GM08714 (cell line): Measurements from ENCODE around the gene BAIAP2L2.

Source experiments
- H3K4me3 ChIP-seq: fragments of 200-500 bp; sonication (Bioruptor generic); 2 replicates; pipeline ENCODE4 v1.5.1; 2014; ENCODE audit warnings: mild to moderate bottlenecking, low read length, inconsistent platforms
- ZNF274 ChIP-seq: IDR thresholded peaks from 2 replicates; pipeline ENCODE4 v1.6.1; 2012; ENCODE audit warnings: mild to moderate bottlenecking, low read depth, low read length

Gene BAIAP2L2

DNA sequence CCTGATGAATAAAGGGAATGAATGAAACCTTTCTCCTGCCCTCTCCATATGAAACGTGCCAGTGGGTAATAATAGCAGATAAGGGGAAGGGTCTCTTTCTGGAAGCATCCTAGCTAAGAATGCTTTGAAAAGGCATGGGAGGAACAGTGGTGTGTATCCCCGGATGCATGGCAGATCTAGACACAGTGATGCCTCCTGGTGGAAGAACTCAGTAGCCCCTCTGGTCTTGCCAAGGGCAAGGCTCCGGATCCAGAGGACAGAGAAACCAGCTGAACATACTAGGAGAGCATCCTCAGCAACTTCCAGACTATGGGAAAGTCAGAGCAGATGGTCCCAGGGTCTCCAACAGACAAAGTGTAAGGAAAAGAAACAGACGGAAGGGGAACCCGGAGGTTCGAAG, 6.4 kb downstream of the BAIAP2L2 start:
- TF ChIP-seq ZNF274: no peak

DNA sequence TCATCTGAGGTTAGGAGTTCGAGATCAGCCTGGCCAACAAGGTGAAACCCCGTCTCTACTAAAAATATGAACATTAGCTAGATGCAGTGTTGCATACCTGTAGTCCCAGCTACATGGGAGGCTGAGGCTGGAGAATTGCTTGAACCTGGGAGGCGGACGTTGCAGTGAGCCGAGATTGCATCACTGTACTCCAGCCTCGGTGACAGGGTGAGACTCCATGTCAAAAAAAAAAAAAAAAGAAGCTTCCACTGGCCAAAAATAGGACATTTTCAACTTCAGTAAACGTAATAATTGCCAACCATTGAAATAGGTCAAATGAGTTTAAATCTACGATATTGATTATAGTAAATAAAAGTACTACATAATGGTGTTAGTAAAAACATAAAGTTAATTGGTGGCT, 6.8 kb downstream of the BAIAP2L2 start:
- no peak overlapping the region for H3K4me3 ChIP-seq
- TF ChIP-seq ZNF274: no peak

More for the DNA sequence above, 6.4 kb downstream of the BAIAP2L2 start:
- no peak overlapping the region for H3K4me3 ChIP-seq

DNA sequence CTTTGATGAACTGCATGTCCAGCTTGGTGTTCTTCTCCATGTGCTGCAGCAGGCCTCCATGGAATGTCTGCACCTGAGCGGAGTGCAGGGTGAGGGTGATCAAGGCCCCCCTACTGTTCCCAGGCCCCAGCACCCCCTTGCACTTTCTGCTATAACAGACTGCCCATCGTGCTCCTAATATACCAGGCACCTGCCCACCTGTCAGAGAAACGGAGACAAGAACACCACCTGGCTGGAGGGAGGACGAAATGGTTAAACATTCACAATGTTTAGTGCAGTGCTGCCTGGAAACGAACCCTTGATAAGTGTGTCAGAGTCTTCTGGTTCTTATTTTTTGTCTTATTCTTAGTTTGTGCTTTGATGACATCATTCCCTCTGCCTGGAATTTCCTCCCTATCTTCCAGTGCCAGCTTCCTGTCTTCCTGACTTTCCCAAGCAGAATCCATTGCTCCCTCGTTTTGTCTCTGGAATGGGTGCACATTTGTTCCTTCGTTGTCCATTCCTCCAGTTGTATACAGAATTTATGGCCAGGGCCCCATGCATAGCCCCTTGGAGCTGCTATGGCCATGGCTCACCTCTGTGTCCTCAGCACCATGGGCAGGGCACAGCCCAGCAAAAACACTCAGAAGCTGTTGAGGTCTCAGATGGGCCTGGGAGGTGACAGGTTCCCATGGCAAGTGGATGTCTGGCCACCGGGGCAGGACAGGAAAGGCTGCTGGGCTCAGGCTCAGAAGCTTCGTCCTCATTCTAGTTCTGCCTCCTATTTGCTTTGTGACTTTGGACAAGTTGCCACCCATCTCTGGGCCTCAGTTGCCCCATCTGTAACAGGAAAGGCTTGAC, 11.9 kb downstream of the BAIAP2L2 start:
- no peak for TF ChIP-seq ZNF274
- no peak overlapping the region for H3K4me3 ChIP-seq

DNA sequence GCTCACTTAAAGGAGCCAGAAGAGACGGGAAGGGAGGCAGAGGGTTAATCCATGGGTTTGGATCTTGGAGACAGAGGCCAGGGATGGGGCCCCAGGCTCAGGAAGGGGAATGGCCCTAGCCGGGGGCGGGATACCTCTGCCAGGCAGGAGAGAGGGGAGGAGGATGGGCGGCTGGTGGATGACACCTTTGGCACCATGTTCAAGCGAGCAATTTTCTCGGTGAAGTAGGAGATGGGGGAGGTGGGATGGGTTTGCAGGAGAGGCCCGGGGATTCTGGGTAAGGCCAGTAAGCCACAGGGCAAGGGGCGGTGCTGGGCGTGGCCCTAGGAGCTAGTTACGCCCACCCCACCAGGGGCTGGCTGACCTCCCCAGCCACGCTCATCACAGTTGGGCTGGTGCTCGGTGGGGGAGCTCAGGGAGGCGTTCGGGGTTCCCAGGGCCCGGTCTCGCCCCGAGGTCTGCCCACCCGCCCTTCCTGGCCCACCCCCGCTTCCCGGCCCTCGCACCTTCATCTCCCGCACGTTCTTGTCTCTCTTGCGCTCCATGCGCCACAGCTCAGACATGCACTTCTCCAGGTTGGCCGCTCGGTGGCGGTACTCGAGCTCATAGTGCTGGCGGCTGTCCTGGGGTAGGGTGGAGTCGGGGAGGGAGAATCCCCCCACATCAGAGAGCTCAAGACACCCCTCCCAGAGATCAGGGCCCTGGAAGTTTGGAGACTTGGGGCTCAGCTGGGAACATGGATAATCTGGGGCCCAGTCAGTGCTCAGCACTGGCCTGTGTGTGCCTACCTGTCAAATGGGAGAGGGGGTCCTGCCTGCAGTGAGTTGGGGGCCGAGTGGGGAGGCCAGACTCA, 12.7 kb downstream of the BAIAP2L2 start:
- no peak overlapping the region for H3K4me3 ChIP-seq
- no peak for TF ChIP-seq ZNF274

DNA sequence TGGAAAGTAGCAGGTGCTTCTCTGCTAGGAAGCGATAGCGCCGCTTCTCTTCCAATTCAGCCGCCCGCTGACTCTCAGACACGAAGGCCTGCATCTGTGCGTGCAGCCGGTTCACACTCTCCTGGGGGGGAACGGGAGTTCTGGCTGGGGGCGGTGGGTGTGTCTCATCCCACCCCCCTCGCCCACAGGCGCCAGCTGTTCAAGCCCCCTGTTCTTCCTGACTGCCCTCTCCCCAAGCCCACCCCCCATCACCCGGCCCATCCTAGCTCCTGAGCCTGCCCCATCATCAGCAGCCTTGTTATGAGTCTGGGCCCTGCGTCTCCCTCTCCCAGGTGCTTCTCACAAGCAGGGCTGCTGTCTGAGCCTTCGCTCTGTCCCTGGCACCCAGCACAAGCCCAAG, 13.4 kb downstream of the BAIAP2L2 start:
- no peak overlapping the region for H3K4me3 ChIP-seq
- TF ChIP-seq ZNF274: no peak

DNA sequence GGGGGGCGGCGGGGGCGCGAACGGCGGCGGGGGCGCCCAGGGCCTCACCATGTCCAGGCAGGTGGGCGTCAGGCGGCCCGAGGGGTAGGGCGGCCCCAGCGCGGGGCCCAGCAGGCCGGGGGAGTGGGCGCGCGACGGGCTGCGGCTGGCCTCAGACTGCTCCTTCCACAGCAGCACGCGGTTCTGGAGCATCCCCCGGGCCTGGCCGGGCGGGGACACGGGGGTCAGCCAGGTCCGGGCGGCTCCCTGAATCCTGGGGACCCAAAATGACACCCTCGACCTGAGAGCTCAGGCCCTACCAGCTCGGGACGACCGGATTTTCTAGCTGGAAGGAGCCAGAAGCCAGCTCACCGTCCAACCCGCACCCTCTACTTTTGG, 21.0 kb downstream of the BAIAP2L2 start:
- no peak overlapping the region for H3K4me3 ChIP-seq
- TF ChIP-seq ZNF274: no peak

DNA sequence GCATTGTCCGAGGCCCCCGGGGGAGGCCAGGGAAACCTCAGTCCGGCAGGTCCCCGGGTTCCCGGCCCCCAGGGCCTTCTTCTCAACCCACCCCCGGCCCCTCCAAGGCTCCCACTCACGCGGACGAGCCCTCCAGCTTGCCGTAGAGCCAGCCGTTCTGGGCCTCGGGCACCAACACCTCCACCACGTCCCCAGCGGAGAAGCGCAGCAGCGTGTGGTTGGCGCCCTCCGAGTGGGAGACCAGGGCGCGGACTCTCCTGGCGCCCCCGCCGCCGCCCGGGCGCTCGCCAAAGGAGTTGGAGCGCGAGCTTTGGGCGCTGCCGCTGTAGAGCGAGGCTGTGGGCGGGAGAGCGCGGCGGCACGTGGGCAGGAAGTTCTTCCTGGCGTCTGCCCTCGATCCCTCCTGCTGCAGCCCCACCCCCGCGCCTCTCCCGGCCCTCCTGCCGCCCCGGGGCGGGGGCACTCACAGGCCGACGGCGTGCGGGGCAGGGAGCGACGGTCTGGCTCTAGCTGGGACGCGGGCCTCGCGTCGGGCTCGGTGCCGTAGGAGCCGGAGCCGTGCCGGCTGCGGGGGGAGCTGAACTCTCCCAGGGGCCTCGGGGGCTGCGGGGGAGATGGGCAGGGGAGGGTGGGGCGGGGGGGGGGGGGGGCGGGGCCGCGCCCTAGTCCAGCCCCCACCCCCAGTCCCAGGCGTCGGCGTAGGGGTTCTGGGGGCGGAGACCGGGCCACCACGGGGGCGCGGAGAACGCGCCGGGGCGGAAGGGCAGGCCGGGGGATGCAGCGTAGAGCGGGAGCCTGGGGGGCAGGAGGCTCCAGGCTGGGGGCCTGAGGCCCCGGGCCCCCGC, 21.6 kb downstream of the BAIAP2L2 start:
- no peak for TF ChIP-seq ZNF274
- no peak overlapping the region for H3K4me3 ChIP-seq

DNA sequence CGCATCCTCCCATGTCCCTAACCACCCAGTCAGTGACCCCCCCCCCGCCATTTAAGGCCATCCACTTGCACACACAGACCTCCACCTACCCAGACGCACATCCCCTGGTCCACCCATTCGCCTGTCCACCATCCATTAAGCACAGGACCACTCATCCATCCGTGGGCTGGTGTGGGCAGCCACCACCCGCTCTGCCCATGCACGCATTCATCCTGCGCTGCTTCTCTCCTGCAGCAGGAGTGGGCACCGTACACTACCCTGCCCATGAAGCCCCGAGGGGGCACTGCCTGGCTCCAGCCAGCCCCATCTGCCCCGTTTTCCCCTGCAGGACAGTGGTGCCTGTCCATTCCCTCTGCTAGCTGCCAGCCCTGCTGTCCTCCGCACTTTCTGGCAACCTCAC, 22.6 kb downstream of the BAIAP2L2 start:
- H3K4me3 ChIP-seq: no peak overlapping the region
- no peak for TF ChIP-seq ZNF274

DNA sequence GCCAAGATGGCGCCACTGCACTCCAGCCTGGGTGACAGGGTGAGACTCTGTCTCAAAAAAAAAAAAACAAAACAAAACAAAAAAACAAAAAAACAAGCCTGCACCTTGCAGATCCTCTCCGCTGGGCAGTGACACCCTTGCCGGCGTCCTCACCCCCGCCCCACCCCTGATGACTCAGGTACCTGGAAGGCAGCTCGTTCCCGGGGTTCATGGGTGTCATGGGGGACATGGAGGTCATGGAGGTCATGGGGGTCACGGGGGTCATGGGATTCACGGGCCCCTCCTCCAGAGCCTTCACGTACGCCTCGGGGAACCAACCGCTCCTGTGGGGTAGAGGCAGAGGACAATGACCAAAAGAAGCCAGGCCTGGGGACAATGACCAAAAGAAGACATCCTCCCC, 23.5 kb downstream of the BAIAP2L2 start:
- no peak overlapping the region for H3K4me3 ChIP-seq
- TF ChIP-seq ZNF274: no peak

DNA sequence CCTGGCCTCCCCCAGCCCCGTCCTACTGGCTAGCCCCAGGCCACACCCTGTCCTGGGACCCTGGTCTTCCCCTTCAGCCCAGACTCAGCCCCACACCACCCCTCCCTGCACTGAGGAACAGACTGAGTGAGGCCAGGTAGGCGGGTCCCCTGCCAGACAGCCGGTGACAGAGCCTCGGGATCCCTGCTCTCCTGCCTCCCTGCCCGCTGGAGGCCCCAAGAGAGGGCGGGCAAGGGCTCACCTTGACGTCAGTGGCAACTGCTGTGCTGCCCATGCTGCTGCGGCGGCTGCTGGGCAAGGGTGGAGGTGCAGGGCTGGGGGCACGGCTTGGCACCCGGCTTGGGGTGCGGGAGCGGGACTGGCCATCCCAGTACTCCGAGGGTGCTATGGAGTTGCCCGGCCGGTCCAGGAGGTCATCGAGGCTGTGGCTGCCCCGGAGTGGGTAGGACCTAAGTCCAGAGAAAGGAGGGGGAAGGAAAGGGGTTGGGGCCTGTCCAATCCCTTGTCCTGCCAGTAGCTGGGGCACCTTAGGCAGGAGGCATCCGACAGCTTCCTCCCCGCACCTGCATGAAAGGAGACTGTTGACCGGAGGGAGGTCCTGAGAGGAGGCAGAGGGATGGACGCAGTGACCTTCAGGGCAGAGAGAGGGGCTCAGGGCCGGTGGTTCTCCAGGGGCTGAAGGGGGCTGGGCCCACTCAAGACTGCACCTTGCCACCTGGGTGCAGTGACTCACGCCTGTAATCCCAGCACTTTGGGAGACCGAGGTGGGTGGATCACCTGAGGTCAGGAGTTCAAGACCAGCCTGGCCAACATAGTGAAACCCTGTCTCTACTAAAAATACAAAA, 24.3 kb downstream of the BAIAP2L2 start:
- TF ChIP-seq ZNF274: no peak
- H3K4me3 ChIP-seq: no peak overlapping the region

DNA sequence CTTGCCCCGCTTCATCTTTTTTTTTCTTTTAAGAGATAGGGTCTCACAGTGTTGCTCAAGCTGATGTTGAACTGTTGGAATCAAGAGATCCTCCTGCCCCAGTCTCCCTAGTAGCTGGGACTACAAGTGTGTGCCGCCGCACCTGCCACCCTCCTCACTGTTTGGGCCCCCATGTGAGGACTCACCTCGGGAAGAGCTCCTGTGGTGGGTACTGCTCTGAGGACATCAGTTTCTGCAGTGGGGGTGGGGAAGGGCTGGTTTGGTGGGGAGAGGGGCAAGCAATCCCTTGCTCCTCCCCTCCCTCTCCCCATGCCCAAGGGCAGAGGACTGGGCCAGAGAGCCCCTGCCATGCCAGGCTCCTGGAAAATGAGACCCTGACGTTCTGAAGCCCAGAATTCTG, 25.0 kb downstream of the BAIAP2L2 start:
- no peak overlapping the region for H3K4me3 ChIP-seq
- TF ChIP-seq ZNF274: no peak

DNA sequence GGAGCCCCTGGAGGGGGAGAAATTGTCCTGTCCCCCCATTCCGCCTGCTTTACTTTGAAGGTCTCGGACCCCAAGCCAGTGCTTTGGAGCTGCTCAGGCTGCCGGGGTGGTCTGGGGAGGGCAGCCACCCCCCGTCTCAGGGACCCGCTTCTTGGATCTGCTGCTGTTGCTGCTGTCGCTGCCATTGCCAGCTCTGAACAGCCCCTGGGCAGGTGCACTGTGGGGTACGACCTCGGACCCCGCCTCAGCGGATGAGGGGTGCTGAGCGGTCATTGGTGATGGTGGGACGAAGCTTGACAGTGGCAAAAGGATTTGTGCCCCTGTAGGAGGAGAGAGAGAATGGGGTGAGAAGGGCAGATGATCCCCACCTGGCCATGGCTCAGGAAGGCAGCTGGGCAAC, 25.4 kb downstream of the BAIAP2L2 start:
- TF ChIP-seq ZNF274: no peak
- no peak overlapping the region for H3K4me3 ChIP-seq

DNA sequence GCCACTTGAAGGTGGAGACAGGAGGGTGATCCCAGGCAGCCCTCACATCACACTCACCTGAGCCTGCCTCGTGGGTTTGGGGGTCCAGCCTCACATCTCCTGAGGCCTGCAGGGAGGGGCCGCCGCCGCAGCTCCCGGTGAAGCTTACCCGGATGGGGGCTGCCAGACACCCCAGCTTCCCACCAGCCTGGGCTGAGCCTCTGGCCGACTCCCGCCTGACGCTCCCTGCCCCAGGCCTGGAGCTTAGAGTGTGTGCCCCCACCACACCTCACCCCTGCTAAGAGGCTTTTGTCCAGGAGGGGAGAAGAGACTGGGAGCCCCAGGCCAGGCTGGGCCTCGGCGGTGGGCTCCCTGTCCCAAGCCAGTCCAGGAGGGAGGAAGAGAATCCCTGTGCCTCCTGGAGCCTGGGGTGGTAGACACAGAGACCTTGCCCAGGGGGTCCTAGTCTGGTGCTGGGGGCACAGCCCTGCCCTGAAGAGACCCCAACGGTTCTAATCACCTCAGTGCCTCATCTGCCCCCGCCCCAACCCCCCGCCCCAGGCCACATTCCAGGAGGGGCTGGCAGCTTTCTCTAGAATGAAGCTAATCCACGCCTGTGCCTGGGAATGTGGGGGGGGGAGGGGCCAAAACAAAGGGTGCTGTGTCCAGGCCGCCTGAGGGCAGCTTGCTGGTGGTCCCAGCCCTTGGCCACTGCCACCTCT, 26.4 kb downstream of the BAIAP2L2 start, which contains the start of gene SLC16A8:
SLC16A8 (minus strand) TSS at position 254 of the 701 bp plus-strand sequence. CDS start 1,311 bp downstream, outside the sequence.
- no peak for TF ChIP-seq ZNF274
- H3K4me3 ChIP-seq: no peak within 1 kb of the TSS
